Measurements from ENCODE around the gene KERA. TPM values are rescaled to one million over a fixed set of nuclear protein-coding genes. Genes with fewer than 3 reads are reported as not detected.

KERA gene
- total RNA-seq, 4 donors from 2014 or later, result not detected

DNA sequence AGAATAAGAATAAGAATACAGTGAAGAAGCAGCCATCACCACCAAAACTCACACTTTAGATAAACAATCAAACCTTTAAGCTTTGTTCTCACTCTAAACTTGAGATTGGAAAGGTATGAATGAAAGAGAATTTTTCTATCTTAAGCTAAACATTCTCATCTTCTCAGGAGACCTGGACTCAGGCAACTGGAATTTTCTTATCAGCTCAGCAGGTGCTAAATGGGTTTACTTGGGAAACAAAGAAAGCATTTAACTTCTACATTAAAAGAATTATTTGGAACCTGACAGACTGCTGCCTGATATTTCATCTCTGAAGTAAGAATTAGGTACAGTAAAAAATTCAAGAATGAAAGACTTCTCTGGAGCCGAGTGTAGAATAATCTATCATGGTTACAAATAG is 20.7 kb upstream of the KERA start:
- no peaks in the 10 kb centered on the region for H3K36me3 ChIP-seq
- no peak for DNase-seq
- H3K9me3 ChIP-seq, result no peaks in the 10 kb centered on the region
- no peaks in the 10 kb centered on the region for H3K27me3 ChIP-seq
- no peak overlapping the region for H3K27ac ChIP-seq
- no peaks in the 10 kb centered on the region for H3K4me1 ChIP-seq
- H3K4me3 ChIP-seq, result no peak overlapping the region
- TF ChIP-seq, protein P1, sequence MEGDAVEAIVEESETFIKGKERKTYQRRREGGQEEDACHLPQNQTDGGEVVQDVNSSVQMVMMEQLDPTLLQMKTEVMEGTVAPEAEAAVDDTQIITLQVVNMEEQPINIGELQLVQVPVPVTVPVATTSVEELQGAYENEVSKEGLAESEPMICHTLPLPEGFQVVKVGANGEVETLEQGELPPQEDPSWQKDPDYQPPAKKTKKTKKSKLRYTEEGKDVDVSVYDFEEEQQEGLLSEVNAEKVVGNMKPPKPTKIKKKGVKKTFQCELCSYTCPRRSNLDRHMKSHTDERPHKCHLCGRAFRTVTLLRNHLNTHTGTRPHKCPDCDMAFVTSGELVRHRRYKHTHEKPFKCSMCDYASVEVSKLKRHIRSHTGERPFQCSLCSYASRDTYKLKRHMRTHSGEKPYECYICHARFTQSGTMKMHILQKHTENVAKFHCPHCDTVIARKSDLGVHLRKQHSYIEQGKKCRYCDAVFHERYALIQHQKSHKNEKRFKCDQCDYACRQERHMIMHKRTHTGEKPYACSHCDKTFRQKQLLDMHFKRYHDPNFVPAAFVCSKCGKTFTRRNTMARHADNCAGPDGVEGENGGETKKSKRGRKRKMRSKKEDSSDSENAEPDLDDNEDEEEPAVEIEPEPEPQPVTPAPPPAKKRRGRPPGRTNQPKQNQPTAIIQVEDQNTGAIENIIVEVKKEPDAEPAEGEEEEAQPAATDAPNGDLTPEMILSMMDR (IDR thresholded peaks at IDR 0.05), result no peak
- no peak for TF ChIP-seq POLR2A (IDR thresholded peaks at IDR 0.05)

GRCh38 chr12:91077228-91077954 is 19.6 kb upstream of the KERA start:
- Histone ChIP-seq H3K4me1 (no peaks in the 10 kb centered on the region), H3K9me3 (no peaks in the 10 kb centered on the region), H3K27ac (no peak overlapping the region), H3K27me3 (no peaks in the 10 kb centered on the region), H3K36me3 (no peaks in the 10 kb centered on the region), H3K4me3 (no peak overlapping the region)
- TF ChIP-seq, protein P1 (IDR thresholded peaks at IDR 0.05), result no peak
- no peak for TF ChIP-seq POLR2A (IDR thresholded peaks at IDR 0.05)
- DNase-seq, result no peak

GRCh38 chr12:91074851-91075250 is 17.0 kb upstream of the KERA start:
- Histone ChIP-seq H3K27me3 (no peaks in the 10 kb centered on the region), H3K27ac (no peak overlapping the region), H3K9me3 (no peaks in the 10 kb centered on the region), H3K36me3 (no peaks in the 10 kb centered on the region), H3K4me1 (no peaks in the 10 kb centered on the region), H3K4me3 (no peak overlapping the region)
- TF ChIP-seq, protein P1 (IDR thresholded peaks at IDR 0.05), result no peak
- no peak for TF ChIP-seq POLR2A (IDR thresholded peaks at IDR 0.05)
- no peak for DNase-seq

DNA sequence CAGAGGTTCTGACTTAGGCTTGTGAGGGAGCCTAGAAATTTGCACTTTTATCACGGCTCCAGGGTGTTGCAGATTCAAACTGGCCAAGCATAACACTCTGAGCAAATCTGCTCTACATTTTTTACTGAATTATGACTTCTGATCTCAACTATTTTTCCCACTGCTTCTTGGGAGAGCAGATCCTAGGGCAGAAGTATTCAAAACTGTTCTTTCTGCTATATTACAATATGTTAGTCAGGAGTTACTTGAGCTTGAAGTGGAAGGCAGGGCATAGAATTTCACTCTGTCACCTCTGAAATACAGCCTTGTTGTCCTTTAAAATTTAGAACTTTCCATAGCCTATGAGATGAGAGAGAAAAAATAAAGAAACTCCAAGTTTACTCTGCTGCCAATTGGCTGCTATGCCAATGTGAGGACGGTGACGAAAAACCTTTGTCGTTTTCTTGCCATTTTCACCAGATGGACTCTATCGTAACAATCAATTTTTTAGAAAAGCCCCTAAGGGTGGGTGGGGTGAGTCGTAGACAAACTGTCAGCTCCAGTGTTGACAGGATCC is 16.4 kb upstream of the KERA start:
- H3K9me3 ChIP-seq, result no peaks in the 10 kb centered on the region
- H3K36me3 ChIP-seq, result no peaks in the 10 kb centered on the region
- no peak for TF ChIP-seq POLR2A (IDR thresholded peaks at IDR 0.05)
- TF ChIP-seq, protein P1 (IDR thresholded peaks at IDR 0.05), result no peak
- DNase-seq, result no peak
- H3K27ac ChIP-seq, result no peak overlapping the region
- H3K4me3 ChIP-seq, result no peak overlapping the region
- no peaks in the 10 kb centered on the region for H3K27me3 ChIP-seq
- H3K4me1 ChIP-seq, result no peaks in the 10 kb centered on the region

DNA sequence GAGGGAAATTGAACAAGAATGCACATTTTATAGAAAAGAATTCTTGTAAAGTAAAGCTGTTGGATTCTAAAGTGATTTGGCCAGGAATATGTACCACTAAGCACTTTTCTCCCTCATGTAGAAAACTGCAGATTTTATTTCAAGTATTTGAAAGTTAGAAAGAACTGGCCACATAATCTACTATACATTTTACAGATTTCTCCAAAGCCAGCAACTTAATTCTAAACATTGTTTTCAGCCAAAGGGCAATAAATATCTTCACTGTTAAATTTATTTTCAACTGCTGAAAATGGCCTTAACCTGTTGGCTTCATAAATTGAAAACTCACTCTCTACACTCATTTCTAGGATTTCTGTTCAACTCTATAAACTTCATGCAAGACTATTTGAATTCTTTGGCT is 15.6 kb upstream of the KERA start:
- Histone ChIP-seq H3K9me3 (no peaks in the 10 kb centered on the region), H3K27me3 (no peaks in the 10 kb centered on the region), H3K4me3 (no peak overlapping the region), H3K4me1 (no peaks in the 10 kb centered on the region), H3K36me3 (no peaks in the 10 kb centered on the region), H3K27ac (no peak overlapping the region)
- TF ChIP-seq, protein P1 (IDR thresholded peaks at IDR 0.05), result no peak
- TF ChIP-seq POLR2A (IDR thresholded peaks at IDR 0.05), result no peak
- DNase-seq, result no peak
